ENCODE data around the gene CCL15.

The CCL15 gene

DNA sequence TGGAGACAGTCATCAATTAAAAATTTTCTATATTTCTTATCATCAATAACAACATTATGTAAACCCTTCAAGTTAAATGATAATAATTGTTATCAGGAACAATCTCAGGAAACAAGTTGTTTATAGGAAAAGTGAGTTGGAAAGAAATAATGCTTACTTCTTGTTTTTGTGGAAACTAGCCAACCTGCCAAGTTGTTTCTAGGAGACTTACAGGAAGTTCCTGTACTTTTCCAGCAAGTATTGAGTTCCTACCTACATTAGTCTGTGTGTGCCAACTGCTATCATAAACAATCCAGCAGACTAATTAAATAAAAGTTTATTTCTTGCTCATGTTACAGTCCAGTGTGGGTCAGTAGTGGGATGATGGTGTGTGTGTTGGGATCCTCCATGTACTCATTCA, 13.2 kb downstream of the CCL15 start:
- DNase-seq = no peak

DNA sequence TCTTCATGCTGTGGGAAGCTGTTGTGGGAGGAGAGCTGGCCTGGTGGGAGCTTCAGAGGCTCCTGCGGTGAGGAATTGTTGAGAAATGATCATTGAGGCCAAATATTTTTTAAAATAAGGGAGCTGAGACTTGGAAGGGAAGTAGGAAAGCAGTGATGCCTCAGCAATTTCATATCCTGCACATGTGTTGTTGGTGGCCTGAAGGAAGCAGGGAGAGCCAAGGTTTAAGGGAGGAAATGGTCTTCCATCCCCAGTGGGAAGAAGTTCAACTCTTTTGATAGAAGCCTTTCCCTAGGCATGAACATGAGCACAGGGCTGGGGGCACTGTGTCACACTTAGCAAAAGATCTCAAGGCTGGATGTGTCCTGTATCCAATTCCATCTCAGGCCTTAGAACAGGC, 14.7 kb downstream of the CCL15 start, which contains the start of gene CCL14:
TSS of gene CCL14 (minus strand) at position 87 of the 400 bp plus-strand sequence. CDS start at position 7, 80 bp downstream.
- DNase-seq = no peak

DNA sequence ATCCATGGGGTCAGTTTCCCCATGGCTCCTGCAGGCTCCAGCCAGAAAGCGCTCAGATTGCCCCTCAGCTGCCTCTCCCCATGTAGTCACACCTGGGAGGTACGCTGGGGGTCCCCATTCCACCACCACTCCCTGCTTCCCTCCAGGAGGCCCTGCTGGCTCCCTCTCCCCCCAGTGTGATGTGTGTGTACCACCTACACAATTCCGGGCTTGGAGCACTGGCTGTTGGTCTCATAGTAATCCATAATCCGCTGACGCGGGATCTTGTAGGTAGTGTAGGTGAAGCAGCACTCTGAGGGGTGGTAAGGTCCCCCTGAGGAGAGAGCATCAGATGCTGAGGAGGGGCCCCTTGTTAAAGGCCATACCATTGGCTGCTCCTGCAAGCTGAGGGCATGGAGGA, 17.2 kb downstream of the CCL15 start:
- no peak for DNase-seq

DNA sequence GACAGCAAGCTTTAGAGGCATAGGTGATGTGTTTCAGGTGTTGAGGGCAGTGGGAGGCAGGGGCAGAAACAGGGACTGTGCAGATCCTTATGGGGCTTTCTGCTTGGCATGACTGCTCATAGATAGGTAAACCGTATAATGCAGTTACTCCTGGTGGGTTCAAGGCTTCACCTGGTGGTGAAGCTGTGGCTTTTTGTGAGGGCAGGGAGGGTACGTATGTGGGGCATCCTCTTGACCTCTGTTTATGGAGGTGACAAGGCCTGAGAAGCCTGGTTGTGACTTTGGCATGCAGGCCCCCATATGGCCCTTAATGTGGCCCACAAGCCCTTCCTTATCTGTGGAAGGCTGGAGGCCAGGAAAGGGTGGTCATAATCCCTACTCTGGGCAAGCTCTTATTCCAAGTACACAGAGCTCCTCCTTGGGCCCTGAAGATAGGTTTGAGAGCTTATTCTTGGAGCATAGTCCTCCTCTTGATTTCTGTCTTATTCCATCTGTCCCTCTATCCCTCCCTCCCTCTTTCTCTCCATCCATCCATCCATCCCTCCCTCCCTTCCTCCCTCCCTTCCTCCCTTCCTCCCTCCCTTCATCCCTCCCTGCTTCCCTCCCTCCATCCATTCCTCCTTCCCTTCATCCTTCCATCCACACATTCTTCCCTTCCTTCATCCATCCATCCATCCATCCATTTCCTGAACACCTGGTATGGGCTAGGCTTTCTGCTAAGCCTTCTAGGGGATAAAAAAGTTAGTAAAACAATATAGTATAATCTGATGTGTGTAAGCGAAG, 18.8 kb downstream of the CCL15 start:
- DNase-seq = no peak

DNA sequence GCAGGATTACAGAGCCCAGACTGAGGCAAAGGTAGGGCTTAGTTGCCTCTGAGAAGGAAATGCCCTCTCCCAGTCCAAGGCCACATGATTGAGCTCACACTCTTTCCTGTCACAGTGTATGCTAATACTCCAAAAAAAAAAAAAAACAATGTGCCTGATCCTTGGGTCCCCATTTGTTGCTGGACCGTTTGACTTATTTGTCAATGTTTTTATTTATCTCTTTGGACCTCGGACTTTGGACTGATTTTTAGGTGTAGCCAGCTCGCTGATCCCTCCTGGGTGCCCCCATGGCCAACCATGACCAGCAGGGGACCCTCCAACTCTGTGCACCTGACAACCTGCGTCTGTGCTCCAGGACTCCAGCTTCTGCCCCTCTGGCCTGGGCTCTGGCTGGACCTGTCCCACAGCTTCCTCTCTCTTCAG, 19.4 kb downstream of the CCL15 start:
- DNase-seq = no peak

DNA sequence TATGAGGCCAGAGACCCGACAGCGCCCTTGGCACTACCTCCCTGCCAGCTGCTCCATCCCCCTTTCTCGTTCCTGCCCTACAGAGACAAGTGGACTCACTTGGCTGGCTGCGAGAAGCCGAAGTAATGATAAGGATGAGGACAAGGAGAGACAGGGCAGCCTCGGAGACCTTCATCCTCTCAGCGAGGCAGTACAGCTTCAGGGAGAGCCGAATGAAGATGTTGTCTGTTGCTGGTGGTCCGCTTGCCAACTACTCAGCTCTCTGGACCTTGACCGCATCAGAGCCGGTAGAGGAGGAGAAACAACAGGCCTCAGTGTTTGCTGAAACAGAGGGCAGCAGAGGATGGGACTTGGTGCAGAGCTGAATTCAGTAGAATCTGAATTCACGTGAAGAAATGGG, 20.1 kb downstream of the CCL15 start, which contains the start of gene CCL16:
TSS of gene CCL16 (minus strand) at position 252 of the 400 bp plus-strand sequence. CDS start at position 175, 77 bp downstream.
- no peak for DNase-seq

DNA sequence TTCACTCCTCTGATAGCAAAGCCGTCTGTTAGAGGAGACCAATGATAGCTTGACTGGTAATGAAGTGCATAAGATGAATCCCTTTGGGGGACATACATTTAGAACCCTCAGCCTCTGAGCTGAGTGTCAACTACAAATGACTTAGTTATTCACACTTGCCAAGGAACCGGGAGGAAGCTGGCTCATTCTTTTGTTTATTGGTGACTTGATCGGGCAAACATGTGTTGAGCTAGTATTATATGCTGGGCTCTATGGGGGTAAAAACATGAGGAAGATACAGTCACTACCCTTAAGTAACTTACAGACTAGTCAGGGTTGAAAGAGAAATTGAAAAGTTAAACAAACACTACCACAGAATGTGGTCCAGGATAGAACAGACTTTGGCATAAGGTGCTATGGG, 23.0 kb downstream of the CCL15 start:
- no peak for DNase-seq

DNA sequence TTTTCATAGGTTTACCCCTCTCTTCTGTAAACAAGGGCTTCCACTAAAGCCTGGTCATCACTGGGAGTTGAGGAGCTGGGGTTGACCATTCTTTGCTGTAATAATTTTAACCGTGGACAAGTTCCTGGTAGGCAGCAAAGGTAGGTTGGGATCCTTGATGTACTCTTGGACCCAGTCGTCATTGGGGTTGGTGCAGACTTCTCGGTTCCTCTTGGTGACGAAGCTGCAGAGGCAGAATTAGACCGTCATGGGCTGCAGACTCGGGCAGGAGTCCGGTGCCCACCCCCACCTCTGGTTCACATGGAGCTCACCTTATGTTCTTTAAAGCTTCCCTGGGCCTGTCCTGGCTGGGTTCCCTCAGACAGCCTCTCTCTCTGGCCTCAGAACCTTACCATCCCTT, 23.8 kb downstream of the CCL15 start:
- no peak for DNase-seq

DNA sequence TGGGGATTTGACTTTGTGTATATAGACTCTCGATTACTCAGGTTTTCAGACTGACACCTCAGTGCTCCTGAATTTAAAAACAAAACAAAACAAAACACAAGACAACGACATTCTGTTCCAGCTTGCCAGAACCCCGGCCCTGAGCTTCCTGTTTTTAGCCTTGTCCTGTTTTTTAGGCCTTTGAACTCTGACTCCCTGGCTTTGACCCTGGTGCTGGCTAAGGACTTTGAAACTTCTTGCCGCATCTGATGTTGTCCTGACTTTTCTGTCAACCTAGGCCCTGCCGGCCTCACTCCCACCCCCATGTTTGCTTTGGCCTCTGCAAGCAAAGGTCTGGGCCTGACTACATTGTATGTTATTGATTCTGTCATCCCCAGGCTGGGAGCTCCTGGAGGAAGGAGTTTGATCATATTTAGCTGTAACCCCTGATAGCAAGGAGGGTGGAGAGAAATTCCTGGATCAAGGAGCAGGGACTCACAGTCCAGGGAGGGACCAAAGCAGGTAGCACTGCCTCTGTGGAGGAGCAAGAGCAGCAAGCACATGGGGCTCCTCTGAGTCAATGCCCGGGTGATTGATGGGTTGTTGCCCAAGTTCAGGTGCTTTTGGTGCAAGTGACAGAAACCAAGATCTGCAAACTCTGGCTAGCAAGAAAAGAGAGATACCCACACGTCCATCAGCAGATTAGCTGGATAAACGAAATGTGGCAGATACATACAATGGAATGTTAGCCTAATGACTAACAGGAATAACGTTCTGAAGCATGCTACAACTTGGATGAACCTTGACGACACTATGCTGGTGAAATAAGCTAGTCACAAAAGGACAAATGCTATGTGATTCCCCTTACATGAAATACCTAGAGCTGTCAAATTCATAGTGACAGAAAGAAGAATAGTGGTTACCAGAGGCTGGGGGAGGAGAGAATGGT, 27.8 kb downstream of the CCL15 start:
- no peak for DNase-seq

DNA sequence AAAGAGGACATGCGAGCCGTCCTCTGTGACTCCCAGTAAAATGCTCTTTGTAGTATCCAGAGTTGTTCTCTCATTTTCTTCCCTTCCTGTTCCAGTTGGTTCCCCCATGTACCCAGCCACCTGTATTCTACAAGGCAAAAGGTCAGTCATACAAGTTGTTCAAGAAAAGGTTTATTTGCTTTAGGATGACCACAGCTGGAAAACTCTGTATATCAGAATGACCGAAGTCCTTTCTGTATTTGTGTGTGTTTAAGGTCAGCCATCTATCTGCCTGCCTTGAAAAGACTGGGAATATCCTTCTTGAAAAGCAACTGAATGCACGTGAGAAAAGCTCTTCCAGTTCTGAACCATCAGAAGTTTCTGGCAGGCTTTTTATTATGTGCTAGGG, 28.4 kb downstream of the CCL15 start:
- no peak for DNase-seq

DNA sequence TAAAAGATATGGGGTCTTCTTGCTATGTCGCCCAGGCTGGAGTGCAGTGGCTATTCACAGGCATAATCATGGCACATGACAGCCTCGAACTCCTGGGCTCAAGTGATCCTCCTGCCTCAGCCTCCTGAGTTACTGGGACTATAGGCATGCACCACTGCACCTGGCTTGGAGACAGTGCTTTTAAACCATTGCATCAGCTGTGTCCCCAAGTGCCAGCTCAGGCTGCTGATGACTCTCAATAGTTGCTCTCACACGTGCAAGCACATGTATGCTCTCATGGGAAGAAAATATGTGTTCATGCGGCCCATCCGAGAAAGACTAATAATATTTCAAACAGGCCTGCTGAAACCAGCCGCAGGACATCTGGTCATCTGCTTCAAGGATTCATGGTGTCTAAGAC, 28.8 kb downstream of the CCL15 start:
- DNase-seq = no peak

DNA sequence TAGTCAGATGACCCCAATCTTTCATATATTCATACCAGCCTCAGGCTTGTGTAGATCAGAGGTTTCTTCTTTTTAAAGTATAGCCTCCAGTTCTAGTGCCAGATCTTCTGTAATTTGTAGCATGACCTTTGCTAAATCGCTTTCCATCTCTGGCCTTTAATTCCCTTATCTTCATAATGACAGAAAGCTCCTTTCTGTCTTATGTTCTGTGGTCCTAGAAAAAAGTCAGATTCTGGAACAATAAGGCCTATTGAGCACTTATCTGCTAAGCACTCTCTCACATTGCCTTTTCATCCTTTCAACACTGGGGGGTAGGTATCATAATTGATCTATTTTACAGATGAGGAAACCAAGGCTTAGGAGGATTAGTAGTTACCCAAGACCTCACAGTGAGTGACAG, 29.3 kb downstream of the CCL15 start:
- DNase-seq = no peak

DNA sequence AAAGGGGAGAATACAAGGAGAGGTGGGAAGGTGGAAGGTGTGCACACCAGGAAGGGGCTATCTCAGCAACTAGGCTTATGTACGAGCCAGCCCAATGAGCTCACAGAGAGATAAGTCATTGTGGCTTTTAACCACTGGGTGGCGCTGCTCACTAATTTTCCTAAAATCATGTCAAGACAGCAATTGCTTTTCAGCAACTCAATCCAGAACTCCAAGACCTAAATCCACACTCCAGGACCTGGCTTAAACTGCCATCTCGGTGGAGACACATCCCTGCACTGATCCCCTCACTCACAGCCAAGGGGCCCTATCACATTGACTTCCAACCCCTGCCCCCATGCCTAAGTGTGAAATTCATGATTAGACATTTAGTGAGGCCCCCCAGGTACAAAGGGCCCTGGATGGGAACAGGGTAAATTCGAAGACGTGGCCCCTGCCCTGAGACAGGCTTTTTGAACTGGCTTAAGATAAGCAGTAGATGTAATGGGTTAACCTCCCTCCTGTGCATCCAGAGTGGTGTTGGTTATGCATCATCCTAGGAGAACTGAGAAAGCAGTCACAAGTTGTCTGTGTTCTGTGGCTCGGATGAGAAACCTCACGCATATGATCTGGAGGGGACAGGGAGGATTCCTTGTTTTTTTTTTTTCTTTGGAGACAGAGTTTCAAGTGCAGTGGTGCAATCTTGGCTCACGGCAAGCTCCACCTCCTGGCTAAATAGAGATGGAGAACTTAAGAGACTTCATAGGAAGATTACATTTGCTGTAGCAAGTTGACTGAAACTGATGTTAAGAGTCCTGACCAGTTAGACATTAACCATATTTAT, 31.6 kb downstream of the CCL15 start:
- DNase-seq = peak; percentile 57

DNA sequence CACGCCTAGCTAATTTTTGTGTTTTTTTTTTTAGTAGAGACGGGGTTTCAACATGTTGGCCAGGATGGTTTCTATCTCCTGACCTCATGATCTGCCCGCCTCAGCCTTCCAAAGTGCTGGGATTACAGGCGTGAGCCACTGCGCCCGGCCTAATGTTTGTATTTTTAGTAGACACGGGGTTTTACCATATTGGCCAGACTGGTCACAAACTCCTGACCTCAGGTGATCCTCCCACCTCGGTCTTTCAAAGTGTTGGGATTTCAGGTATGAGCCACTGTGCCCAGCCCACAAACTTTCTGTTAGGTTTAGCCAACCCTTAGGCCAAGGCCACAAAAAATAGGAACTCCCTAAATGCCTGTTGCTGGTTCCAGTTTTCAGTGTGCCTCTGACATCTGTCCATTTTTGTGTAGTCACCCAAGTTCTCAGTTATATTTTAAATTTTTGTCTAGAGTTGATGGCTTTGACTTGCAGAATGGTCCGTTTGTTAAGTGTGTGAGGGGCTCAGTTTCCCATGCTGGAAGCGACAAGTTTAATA, 32.8 kb downstream of the CCL15 start:
- DNase-seq = no peak

DNA sequence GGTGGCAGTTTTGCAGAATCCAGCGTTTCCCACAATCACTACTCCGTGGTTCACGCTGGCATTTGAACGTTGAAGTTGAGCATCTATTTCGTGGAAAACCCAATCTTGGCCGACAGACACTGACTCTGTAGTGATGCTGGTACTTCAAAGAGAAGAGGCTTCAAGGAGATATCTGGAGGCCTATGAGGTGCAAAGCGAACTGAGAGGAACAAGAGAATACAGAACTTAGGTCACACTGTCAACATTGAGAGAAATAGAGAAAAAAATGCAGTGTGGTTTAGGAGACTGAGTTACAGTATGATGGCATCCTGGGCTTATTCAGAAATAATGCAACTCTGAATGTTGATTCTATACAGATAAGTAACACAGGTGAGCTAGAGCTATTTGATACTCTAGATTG, 36.1 kb downstream of the CCL15 start:
- DNase-seq = no peak

DNA sequence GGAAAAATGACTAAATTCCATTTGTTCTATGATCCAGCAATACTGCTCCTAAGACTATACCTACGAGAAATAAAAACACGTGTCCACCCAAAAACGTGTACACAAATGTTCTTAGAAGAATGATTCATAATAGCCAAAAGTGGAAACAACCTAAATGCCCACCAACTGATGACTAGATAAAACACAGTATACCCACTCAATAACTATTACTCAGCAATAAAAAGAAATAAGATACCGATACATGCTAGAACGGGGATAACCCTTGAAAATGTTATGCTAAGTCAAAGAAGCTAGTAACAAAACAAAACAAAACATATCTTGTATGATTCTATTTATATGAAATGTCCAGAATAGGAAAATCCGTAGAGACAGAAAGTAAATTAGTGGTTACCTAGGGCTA, 37.7 kb downstream of the CCL15 start:
- DNase-seq = no peak

DNA sequence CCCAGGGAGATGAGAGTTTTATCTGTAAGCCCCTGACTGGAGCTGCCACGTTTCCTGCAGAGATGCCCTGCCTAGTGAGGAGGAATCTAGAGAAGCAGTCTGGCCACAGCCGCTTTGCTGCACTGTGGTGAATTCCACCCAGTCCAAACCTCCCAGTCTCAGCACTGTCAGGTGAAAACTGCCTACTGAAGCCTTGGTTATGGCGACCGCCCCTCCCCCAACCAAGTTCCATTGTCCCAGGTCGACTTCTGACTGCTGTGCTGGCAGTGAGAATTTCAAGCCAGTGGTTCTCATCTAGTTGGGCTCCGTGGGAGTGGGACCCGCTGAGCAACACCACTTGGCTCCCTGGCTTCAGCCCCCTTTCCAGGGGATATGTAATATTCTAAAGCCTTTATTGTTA, 47.6 kb downstream of the CCL15 start:
- DNase-seq = no peak

DNA sequence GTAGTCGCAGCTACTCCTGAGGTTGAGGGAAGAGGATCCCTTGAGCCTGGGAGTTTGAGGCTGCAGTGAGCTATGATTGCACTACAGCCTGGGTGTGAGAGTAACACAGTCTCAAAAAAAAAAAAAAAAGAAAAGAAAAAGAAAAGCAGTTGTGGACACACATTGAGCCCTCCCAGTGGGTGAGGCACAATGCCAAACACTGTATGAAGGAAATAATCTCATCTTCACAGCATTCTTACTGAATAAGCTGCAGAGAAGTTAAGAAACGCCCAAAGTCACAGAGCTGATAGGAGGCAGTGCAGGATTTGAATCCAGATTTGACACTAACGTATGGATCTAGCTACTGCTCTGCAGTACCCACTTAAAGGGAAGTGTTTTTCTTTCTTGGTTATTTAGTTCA, 52.0 kb downstream of the CCL15 start:
- DNase-seq = no peak

DNA sequence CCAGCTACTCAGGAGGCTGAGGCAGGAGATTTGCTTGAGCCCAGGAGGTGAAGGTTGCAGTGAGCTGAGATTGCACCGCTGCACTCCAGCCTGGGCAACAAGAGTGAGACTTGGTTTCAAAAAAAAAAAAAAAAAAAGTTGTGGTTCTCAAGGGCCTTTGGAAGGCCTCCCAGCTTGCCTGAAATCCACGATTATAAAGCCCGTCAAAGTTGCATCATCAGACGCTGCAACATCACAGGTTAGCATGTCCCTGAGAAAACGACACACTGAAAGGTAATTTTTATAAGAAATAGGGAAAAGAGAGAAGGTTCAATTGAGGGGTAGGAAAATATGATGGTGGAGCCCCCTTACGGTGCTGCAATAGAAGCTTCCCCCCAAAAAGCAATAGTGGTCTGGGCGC, 53.3 kb downstream of the CCL15 start:
- DNase-seq = no peak
